DOHH2 (cell line): Measurements from ENCODE around the gene MYO1G.

Experiments used
- EZH2phosphoT487 ChIP-seq: fragments of 200-600 bp; sonication (generic); IDR thresholded peaks from 2 replicates; pipeline ENCODE4 v1.6.1; 2017; ENCODE audit warnings: borderline replicate concordance, mild to moderate bottlenecking, antibody characterized with exemption, low read length, moderate library complexity, mixed read lengths
- TF ChIP-seq, protein P1 (sequence below): fragments of 200-600 bp; sonication (generic); IDR thresholded peaks from one replicate; pipeline ENCODE4 v1.5.1; 2014; ENCODE audit warnings: antibody characterized with exemption, mild to moderate bottlenecking, low read depth, low read length; ENCODE audit not compliant: poor library complexity, severe bottlenecking

DNA sequence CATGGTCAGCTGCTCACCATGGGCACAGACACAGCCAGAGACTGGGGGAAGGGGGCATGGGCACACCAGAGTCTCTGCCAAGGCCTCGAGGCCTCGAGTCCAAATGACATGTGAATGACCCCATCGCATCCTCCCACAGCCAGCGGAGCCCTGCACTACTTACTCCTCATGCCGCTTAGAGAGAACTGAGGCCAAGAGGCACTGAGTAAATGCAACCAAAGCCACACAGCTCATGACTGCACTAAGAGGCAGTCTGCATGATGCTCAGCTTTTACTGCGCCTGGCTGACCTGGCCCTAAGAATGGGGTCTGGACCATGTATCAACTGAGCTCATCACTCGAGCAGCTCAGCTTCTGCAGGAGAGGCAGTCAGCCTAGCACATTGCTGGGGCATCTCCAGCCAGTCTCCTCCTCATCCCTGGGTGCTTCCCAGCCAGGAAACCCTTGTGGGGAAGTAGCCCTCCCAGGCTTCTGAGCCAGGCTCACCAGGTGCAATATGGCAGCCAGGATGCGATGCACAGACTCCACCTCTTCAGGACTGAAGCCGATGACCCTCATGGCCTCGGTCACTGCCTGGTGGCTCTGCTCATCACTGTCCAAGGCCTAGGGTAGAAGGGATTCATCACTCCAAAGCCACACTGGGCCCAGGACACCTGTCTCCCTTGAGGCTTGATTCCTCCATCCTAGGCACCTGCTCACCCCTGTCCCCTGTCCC is 7.5 kb downstream of the MYO1G start:
- TF ChIP-seq, protein P1, sequence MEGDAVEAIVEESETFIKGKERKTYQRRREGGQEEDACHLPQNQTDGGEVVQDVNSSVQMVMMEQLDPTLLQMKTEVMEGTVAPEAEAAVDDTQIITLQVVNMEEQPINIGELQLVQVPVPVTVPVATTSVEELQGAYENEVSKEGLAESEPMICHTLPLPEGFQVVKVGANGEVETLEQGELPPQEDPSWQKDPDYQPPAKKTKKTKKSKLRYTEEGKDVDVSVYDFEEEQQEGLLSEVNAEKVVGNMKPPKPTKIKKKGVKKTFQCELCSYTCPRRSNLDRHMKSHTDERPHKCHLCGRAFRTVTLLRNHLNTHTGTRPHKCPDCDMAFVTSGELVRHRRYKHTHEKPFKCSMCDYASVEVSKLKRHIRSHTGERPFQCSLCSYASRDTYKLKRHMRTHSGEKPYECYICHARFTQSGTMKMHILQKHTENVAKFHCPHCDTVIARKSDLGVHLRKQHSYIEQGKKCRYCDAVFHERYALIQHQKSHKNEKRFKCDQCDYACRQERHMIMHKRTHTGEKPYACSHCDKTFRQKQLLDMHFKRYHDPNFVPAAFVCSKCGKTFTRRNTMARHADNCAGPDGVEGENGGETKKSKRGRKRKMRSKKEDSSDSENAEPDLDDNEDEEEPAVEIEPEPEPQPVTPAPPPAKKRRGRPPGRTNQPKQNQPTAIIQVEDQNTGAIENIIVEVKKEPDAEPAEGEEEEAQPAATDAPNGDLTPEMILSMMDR: no peak
- TF ChIP-seq EZH2phosphoT487: no peak
